GM21786 (cell line): Measurements from ENCODE around the gene ID3.
A peak's percentile ranks its signal among the peaks of the same experiment; 100 is the strongest.

Source experiments
- ATAC-seq: cut with Tn5 transposase; IDR thresholded peaks from one replicate; pipeline ENCODE4 v1.9.1; 2021; ENCODE audit not compliant: unreplicated experiment

Gene ID3

DNA sequence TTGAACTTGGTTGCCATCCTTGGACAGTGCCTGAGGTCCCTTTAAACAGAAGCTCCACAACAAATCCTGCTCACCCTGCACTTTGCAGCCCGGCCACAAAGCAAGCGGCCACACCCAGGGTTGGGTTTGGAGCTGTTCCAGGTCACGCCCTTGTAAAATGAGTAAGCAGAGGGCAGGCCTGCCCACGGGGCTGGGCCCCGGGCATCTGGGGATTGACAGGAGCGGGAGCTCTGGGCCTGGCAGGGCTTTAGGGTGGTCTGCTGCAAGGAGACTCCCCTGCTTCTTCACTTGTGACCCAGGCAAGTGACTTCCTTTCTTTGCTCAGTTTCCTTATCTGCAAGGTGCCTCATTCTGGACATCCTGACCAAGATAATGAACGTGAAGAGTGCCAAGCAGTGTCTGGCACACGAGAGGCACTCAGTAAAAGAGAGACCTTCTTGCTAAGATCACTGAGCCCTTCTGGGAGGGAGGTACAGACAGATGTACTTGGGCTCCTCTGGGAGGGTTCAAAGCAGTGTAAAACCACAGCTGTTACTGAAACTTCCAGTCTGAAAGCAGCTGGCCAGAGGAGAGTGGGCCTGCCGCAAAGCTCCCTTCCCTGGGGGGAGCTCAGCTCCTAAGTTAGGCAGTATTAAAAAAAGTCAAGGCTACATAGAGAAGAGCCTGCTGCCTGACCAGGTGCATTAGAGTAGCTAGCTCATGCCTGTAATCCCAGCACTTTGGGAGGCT lies 30.9 kb downstream of the ID3 start:
- ATAC-seq = peak; percentile 41

- no peak for ATAC-seq
These were observed 31.4 kb downstream of the ID3 start for GRCh38 chr1:23527900-23528249.

GRCh38 chr1:23527366-23527765 lies 31.9 kb downstream of the ID3 start:
- ATAC-seq = no peak

DNA sequence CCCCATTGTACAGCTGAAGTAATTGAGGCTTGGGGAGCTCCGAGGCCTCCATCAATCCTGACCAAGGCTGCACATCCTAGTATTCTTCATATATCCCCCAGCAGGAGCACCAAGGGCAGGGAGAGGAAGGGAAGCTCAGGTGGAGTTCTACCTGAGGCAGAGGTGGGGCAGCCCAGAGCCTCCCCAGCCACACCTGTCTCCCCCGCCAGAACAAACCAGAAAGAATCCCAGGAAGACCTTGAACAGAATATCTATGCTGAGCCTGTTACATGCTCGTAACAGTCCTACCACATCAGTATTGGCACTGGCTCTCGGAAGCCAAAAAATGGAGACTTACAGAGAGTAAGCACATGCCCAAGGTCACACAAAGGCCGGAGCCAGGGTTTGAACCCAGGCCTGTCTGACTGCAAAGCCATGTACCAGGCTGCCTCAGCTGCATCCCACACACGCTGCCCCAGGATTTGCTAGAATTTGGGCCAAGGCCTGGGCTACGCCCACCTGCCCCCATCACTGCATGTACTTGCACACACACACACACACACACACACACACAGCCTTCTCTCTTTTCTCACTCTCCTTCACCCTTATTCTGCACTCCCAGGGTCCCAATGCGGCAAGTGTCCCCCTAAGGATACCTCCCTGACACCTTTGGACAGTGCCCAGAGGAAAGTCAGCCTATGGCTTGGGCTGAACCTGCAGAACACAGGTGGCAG lies 32.8 kb downstream of the ID3 start:
- no peak for ATAC-seq

DNA sequence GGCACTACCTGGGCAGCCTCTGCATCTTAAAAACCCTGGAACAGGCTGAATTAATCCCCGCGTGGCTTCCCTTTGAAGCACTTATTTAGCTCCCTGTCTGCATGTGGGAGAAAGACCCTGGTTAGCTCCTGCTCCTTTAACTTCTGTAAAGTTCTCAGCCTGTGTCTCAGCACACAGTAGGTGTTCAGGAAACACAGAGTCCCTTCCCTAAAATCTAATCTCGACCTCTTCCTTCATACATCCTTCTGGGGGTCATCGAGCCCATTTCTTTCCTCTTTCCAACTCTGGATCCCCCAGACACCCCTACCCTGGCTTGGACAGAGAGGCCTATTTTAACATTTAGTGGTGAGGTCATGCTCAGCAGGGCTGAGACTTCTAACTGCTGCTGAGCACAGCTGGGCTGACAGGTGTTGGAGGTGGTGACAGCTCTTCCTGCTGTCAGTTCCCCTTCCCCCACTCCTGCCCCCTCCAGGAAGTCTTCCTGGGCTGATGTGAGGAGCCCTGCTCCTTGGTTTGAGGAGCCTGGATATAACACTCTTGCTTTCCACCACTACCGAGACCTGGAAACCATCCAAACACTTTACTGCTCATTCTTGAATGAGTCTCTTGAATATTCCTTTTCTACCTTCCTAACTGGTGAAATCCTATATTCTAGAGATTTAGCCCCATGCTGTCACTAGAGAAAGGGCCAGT lies 33.6 kb downstream of the ID3 start:
- ATAC-seq = no peak

DNA sequence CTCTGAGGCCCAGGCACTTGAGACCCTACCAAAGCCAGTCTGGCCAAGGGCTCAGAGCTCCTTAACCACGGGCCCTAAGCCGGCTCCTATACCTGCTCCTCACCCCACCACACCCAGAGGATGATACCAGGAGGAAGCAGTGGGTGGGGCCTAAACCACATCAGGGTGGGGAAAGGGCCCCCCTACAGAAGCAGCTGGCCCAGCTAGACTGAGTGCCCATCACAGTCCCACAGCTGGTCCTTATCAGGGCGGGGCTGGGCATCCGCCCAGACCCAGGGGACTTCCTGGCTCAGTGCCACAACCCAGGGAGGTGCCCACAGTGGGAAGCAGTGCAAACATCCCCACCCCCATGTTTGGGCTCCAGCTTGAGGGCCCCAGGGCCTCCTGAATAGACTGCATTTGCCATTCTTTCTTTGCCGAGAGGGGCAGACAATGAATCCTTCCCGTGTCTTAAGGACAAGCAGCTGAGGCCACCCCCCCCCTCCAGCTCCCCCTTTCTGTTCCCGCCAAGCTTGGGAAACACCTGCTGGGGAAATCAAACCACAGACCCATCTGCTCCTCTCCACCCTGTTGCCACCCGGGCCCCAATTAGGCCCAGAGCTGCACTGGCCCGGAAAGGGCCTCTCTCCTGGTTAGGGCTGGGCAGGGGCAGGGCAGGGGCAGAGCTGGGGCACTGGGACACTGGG lies 34.4 kb downstream of the ID3 start:
- no peak for ATAC-seq

GRCh38 chr1:23524163-23524562 lies 35.1 kb downstream of the ID3 start:
- no peak for ATAC-seq

GRCh38 chr1:23522244-23522982 lies 36.9 kb downstream of the ID3 start:
- ATAC-seq = no peak

GRCh38 chr1:23521588-23521987 lies 37.7 kb downstream of the ID3 start:
- no peak for ATAC-seq

- ATAC-seq = no peak
These were observed 41.7 kb downstream of the ID3 start for GRCh38 chr1:23517581-23517980.

- no peak for ATAC-seq
These were observed 43.4 kb downstream of the ID3 start for GRCh38 chr1:23515905-23516304.

GRCh38 chr1:23514111-23514679 lies 45.1 kb downstream of the ID3 start:
- ATAC-seq = no peak

DNA sequence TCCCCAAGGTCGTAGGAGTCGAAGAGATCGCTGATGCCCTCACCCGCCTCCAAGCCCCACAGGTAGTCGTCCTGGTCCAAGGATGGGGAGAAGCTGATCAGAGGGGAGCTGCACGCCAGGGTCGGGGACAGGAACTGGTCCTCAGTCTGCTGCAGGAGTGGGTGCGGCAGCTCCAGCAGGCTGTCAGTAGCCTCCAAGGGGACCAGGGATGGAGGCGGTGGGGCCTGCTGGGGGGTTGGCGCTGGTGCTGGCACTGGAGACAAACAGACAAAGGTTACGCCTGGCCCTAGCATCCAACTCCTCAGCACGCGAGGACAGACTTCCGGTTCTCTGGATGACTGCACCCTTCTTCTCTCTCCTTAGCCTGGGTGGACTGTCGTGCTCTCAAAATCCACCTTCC lies 49.4 kb downstream of the ID3 start:
- no peak for ATAC-seq
